H9 (cell line): Measurements from ENCODE around the gene ITSN2. TPM values are rescaled to one million over a fixed set of nuclear protein-coding genes. Genes with fewer than 3 reads are reported as not detected.

Experiments
- DNase-seq: peaks from one replicate; pipeline ENCODE4 v3.0.0-alpha.2; 2017
- H2AFZ ChIP-seq: one replicate; pipeline ENCODE4 v1.6.1; 2013; ENCODE audit warnings: mild to moderate bottlenecking, low read length, control low read depth, moderate library complexity
- H2AK5ac ChIP-seq: 2 replicates; pipeline ENCODE4 v1.6.1; 2013; ENCODE audit warnings: low read length, control low read depth, mixed read lengths; ENCODE audit not compliant: insufficient read length
- H2BK120ac ChIP-seq: one replicate; pipeline ENCODE4 v1.6.1; 2013; ENCODE audit warnings: low read depth, mild to moderate bottlenecking, low read length, control low read depth, inconsistent platforms; ENCODE audit not compliant: poor library complexity, severe bottlenecking
- H2BK12ac ChIP-seq: 2 replicates; pipeline ENCODE4 v1.6.1; 2013; ENCODE audit warnings: low read length, control low read depth, mixed read lengths, low read depth; ENCODE audit not compliant: insufficient read length
- H2BK15ac ChIP-seq: 2 replicates; pipeline ENCODE4 v1.6.1; 2013; ENCODE audit warnings: low read depth, low read length, control low read depth
- H2BK20ac ChIP-seq: one replicate; pipeline ENCODE4 v1.6.1; 2013; ENCODE audit warnings: low read depth, mild to moderate bottlenecking, low read length, control low read depth, inconsistent platforms; ENCODE audit not compliant: poor library complexity, severe bottlenecking
- H2BK5ac ChIP-seq: 2 replicates; pipeline ENCODE4 v1.6.1; 2013; ENCODE audit warnings: low read length, control low read depth, mixed read lengths; ENCODE audit not compliant: insufficient read length
- H3K14ac ChIP-seq: 2 replicates; pipeline ENCODE4 v1.6.1; 2013; ENCODE audit warnings: low read length, control low read depth; ENCODE audit not compliant: insufficient read depth
- H3K18ac ChIP-seq: 2 replicates; pipeline ENCODE4 v1.6.1; 2013; ENCODE audit warnings: low read depth, mild to moderate bottlenecking, mixed read lengths, low read length, control low read depth; ENCODE audit not compliant: insufficient read length
- H3K23ac ChIP-seq: 2 replicates; pipeline ENCODE4 v1.6.1; 2013; ENCODE audit warnings: low read length, control low read depth, mixed read lengths, low read depth; ENCODE audit not compliant: insufficient read length
- H3K23me2 ChIP-seq: 2 replicates; pipeline ENCODE4 v1.6.1; 2013; ENCODE audit warnings: low read depth, mild to moderate bottlenecking, mixed read lengths, low read length, control low read depth; ENCODE audit not compliant: insufficient read length, poor library complexity, severe bottlenecking
- H3K27ac ChIP-seq: 2 replicates; pipeline ENCODE4 v1.5.1; 2013; ENCODE audit warnings: low read length, control low read depth, mixed read lengths, low read depth; ENCODE audit not compliant: insufficient read length
- H3K27me3 ChIP-seq: 2 replicates; pipeline ENCODE4 v1.6.1; 2013; ENCODE audit warnings: low read length, control low read depth, inconsistent platforms; ENCODE audit not compliant: insufficient read depth
- H3K4ac ChIP-seq: 2 replicates; pipeline ENCODE4 v1.6.1; 2013; ENCODE audit warnings: low read depth, mild to moderate bottlenecking, control low read depth, inconsistent platforms, low read length, moderate library complexity
- H3K4me1 ChIP-seq: 2 replicates; pipeline ENCODE4 v1.6.1; 2013; ENCODE audit warnings: low read length, control low read depth, inconsistent platforms; ENCODE audit not compliant: insufficient read depth
- H3K4me2 ChIP-seq: 2 replicates; pipeline ENCODE4 v1.6.1; 2013; ENCODE audit warnings: low read length, control low read depth, mixed read lengths; ENCODE audit not compliant: insufficient read length, insufficient read depth
- H3K56ac ChIP-seq: 2 replicates; pipeline ENCODE4 v1.6.1; 2013; ENCODE audit warnings: low read depth, mild to moderate bottlenecking, mixed read lengths, low read length, control low read depth; ENCODE audit not compliant: insufficient read length
- H3K79me1 ChIP-seq: 2 replicates; pipeline ENCODE4 v1.6.1; 2013; ENCODE audit warnings: low read depth, mild to moderate bottlenecking, moderate library complexity, low read length, control low read depth, inconsistent platforms; ENCODE audit not compliant: insufficient read depth, poor library complexity, severe bottlenecking
- H3K79me2 ChIP-seq: 2 replicates; pipeline ENCODE4 v1.6.1; 2013; ENCODE audit warnings: low read length, control low read depth, inconsistent platforms; ENCODE audit not compliant: insufficient read depth
- H3K9ac ChIP-seq: 2 replicates; pipeline ENCODE4 v1.6.1; 2013; ENCODE audit warnings: low read length, control low read depth, mixed read lengths; ENCODE audit not compliant: insufficient read length; ENCODE audit errors: extremely low read depth
- H3K9me3 ChIP-seq: one replicate; pipeline ENCODE4 v1.6.1; 2013; ENCODE audit warnings: low read depth, low read length, inconsistent platforms; ENCODE audit not compliant: control insufficient read depth
- H3T11ph ChIP-seq: one replicate; pipeline ENCODE4 v1.6.1; 2013; ENCODE audit warnings: mild to moderate bottlenecking, low read length, control low read depth, inconsistent platforms
- H4K20me1 ChIP-seq: one replicate; pipeline ENCODE4 v1.6.1; 2013; ENCODE audit not compliant: control insufficient read depth, insufficient read length, insufficient read depth
- H4K5ac ChIP-seq: 2 replicates; pipeline ENCODE4 v1.6.1; 2013; ENCODE audit warnings: low read depth, mild to moderate bottlenecking, mixed read lengths, low read length, control low read depth; ENCODE audit not compliant: insufficient read length
- H4K8ac ChIP-seq: replicated peaks from 2 replicates; pipeline ENCODE4 v1.6.1; 2013; ENCODE audit warnings: low read length, control low read depth, mixed read lengths, low read depth; ENCODE audit not compliant: insufficient read length
- H4K91ac ChIP-seq: 2 replicates; pipeline ENCODE4 v1.6.1; 2013; ENCODE audit warnings: low read depth, mild to moderate bottlenecking, moderate library complexity, mixed read lengths, low read length, control low read depth; ENCODE audit not compliant: insufficient read length
- H3K27ac Mint-ChIP-seq, 3 experiments: 2 replicates in 2 of 3; 3 replicates in 1 of 3; pipeline ENCODE4 v1.8.0; 2020 to 2021; ENCODE audit warnings: mixed read lengths in 3 of 3, mild to moderate bottlenecking in 1 of 3, moderate library complexity in 1 of 3
- H3K27me3 Mint-ChIP-seq: 2 replicates; pipeline ENCODE4 v1.8.0; 2021; ENCODE audit warnings: low read depth, mild to moderate bottlenecking, moderate library complexity, mixed read lengths
- H3K36me3 Mint-ChIP-seq, 3 experiments: 2 replicates in 2 of 3; 3 replicates in 1 of 3; pipeline ENCODE4 v1.8.0; 2020 to 2021; ENCODE audit warnings: low read depth in 3 of 3, mixed read lengths in 3 of 3; ENCODE audit not compliant: insufficient read depth in 1 of 3
- H3K4me1 Mint-ChIP-seq, 2 experiments: 2 replicates each; pipeline ENCODE4 v1.8.0; 2020; ENCODE audit warnings: mixed read lengths in 2 of 2
- H3K4me3 Mint-ChIP-seq, 2 experiments: 2 replicates in 1 of 2; 3 replicates in 1 of 2; pipeline ENCODE4 v1.8.0; 2020 to 2021; ENCODE audit warnings: mild to moderate bottlenecking in 2 of 2, mixed read lengths in 2 of 2, moderate library complexity in 1 of 2
- H3K9me3 Mint-ChIP-seq, 2 experiments: 2 replicates in 1 of 2; 3 replicates in 1 of 2; pipeline ENCODE4 v1.8.0; 2020; ENCODE audit warnings: mild to moderate bottlenecking in 2 of 2, mixed read lengths in 2 of 2, moderate library complexity in 1 of 2
- CTCF ChIP-seq: fragments of 200-600 bp; sonication (generic); conservative IDR thresholded peaks from 3 replicates; pipeline ENCODE4 v1.8.0; 2021; ENCODE audit warnings: antibody characterized with exemption, mild to moderate bottlenecking
- WGBS: extraction: QIAGEN DNeasy Blood & Tissue Kit; methylation state at CpG from one replicate; pipeline ENCODE4 v1.1.7; 2013; ENCODE audit warnings: missing lambda C conversion rate, low lambda C conversion rate, mixed read lengths; ENCODE audit not compliant: insufficient read length; ENCODE audit errors: extremely low coverage; 5-methylcytosine and 5-hydroxymethylcytosine counted together
- total RNA-seq: library from RNA; stranded (reverse); gene quantifications from 2 replicates; pipeline ENCODE4 v1.2.1, GENCODE V29; 2021

The ITSN2 gene
- total RNA-seq, 1 experiment from 2014 or later = 17.0 TPM

- H3K9me3 ChIP-seq = no peaks in the 10 kb centered on the region
- Mint-ChIP-seq H3K27me3 (no peaks in the 10 kb centered on the region; the same call in 1 of the 2 replicates), H3K27ac (no peak overlapping the region), H3K4me1 (peaks cover 7 to 12% of the 10 kb centered on the region in 2 experiments), H3K9me3 (peaks cover 8 to 11% of the 10 kb centered on the region in 2 experiments; a peak in 4 of 5 replicates), H3K4me3 (no peak overlapping the region), H3K36me3 (peaks cover 0 to 5% (median 0%) of the 10 kb centered on the region in 3 experiments; a peak in 3 of 7 replicates)
- no peak overlapping the region for H3K4ac ChIP-seq
- H2AK5ac ChIP-seq = no peak overlapping the region
- no peak overlapping the region for H4K8ac ChIP-seq
- H2BK20ac ChIP-seq = no peak overlapping the region
- H3K23ac ChIP-seq = no peak overlapping the region
- H3K4me2 ChIP-seq = no peak overlapping the region
- no peaks in the 10 kb centered on the region for H3K4me1 ChIP-seq
- no peaks in the 10 kb centered on the region for H4K20me1 ChIP-seq
- H4K91ac ChIP-seq = no peak overlapping the region
- H2BK15ac ChIP-seq = no peak overlapping the region
- no peak overlapping the region for H3K56ac ChIP-seq
- no peak overlapping the region for H3T11ph ChIP-seq
- no peaks in the 10 kb centered on the region for H3K79me1 ChIP-seq
- H2BK120ac ChIP-seq = no peak overlapping the region
- H3K18ac ChIP-seq = no peak overlapping the region
- DNase-seq = peak; percentile 69
- H2AFZ ChIP-seq = no peak overlapping the region
- H3K9ac ChIP-seq = no peak overlapping the region
- no peak overlapping the region for H2BK12ac ChIP-seq
- no peak overlapping the region for H3K14ac ChIP-seq
- H3K79me2 ChIP-seq = no peaks in the 10 kb centered on the region
- peak; percentile 84 for TF ChIP-seq CTCF
- H3K27me3 ChIP-seq = no peaks in the 10 kb centered on the region; the same call in 1 of the 2 replicates
- WGBS = no CpG with 5 or more reads among the region's 8 CpGs
- H3K27ac ChIP-seq = no peak overlapping the region
- no peak overlapping the region for H4K5ac ChIP-seq
- H3K23me2 ChIP-seq = no peaks in the 10 kb centered on the region
- no peak overlapping the region for H2BK5ac ChIP-seq
Measured at GRCh38 chr2:24164416-24164973, 195.8 kb downstream of the ITSN2 start.
